Colon (tissue), 2 donors: Measurements from ENCODE around the gene KRTAP5-2.

ENCODE experiments used
- FAIRE-seq: peaks from 2 replicates; lab custom pipeline; 2012; peaks lifted over from hg19 to GRCh38; lab: Jason Lieb, UNC
- donor health status: control.
- donor health status: control.

KRTAP5-2 gene

DNA sequence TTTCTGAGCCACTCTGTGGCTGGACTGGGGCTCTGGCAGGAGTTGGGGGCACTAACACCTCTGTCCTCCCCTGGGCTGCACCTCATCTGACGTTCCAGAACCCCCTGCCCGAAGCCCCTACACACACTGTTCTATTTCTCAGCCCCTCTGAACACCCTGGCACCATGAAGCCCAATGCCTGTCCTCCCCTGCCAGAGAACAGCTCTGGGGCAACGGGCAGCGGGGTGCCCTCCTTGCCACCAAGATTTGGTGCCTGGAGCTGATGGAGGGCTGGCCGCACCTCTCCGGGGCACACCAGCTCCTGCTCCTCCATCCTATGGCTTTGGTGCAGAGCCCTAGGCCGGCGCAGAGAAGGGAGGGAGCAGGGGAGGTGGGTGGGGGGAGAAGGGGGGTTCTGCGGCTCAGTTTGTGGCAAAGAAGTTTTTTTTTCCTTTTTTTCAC, 42.4 kb downstream of the KRTAP5-2 start:
- FAIRE-seq: no peak

DNA sequence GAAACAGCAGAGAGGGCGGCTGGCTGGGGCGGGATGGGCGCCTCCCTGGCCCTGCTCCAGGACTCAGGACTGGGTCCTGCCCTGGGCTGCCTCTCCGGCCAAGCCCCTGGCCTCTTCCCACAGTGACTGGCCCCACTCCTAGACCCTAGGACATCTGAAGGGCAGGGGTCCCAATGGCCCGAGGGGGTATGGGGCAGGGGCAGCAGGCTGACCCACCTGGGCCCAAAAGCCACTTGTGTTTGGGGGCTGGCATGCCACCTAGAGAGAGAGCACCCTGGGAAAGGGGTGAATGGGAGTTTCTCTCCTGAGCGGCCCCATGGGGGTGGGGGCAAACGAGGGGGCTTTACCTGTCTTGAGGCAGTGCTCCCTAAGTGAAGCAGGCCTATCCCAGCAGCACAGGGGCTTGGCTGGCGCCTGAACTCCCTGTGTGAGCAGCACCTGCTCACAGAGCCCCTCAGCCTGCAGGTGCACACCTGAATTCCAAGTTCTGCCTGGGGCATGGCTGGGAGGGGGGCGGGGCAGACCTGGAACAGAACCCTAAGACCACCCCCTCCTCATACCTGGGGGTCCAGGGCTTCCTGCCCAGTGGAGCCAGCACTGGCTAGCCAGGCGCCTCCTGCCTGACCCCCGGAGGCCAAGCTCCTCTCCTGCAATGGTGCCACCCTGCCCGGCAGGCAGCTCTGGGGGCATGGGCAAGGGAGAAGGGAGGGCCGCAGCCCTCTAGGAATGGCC, 42.9 kb downstream of the KRTAP5-2 start:
- FAIRE-seq: no peak

DNA sequence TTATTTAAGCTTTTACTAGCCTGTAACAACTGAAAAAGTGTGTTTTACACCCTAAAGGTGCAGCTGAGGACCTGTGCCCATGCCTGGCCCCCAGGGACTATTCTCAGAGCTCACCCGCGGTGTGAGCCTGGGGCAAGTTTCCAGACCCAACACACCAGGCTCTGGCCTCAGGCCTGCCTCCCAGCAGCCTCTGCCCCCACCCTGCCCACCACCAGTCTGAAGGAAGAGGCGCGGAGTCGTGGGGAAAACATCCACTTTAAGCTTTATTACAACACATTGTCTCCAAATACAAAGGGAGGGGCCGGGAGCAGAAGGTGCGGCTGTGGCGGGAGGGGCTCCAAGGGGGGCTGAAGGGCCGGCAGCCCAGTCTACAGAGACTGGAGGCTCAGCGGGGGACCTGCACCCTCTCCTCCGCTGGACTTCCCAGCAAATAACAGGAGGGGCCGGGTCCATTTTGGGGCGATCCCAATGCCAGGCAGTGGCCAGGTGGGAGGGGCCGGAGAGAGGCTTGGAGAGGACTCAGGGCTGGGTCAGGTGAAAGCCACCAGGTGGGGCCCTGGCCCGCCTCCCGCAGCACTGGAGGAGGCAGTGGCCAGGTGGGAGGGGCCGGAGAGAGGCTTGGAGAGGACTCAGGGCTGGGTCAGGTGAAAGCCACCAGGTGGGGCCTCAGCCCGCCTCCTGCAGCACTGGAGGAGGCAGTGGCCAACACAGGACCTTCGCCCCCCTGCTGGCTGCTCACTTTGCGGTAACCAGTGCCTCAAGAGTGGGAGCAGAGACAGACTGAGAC, 44.1 kb downstream of the KRTAP5-2 start:
- FAIRE-seq: no peak

- FAIRE-seq: no peak
Observed at GRCh38 chr11:1549338-1550330, 48.5 kb downstream of the KRTAP5-2 start.

DNA sequence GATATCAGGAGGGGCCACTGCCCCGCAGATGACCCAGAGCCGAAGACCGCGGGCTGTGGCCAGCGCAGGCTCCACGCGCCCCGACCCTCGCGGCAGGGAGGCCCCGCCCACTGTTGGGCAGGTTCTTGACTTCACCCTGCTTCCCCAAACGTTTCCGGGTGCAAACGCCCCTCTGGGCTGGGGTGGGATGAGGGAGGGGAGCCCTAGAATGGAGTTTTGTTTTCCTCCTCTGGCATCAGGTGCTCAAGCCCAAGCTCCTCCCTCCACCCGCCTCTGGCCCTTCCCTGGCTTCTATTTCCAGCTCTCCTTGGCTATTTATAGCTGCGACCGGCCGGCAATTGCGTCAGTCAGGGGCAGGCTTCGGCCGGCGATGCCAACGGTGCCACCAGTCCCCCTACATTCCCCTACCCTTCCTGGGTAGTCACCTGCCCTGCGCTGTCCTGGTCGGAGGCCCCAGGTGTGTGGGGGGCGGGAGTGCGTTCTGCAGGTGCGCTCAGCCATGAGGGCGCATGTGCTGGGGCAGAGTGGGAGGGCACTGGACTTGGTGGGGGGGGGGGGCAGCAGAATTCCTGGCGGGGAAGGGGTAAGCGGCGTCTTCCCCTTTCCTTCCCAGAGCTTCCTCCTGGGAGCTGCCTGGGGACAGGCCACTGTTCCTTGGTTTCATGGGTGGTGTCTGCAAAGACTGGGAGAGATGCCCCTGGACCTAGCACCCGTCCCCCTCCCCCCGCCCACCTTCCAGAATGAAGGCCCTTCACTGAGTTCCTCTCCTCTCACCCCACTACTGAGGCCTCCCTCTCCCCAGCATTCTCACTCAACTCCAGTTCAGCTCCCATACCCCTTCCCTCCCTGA, 49.6 kb downstream of the KRTAP5-2 start:
- no peak for FAIRE-seq

- no peak for FAIRE-seq
Observed at GRCh38 chr11:1547467-1548098, 50.5 kb downstream of the KRTAP5-2 start.
